Spinal cord (tissue), 10 donors: Measurements from ENCODE around the gene HLA-DMA. TPM values are rescaled to one million over a fixed set of nuclear protein-coding genes. Genes with fewer than 3 reads are reported as not detected.

Experiments
- DNase-seq, 6 donors: peaks; one replicate each; pipeline versions ENCODE4 v3.0.0 to v3.0.0-alpha.2; 2013 to 2015; ENCODE audit warnings: low spot score in 6 of 6, low read depth in 4 of 6
- H3K27ac ChIP-seq: one replicate; pipeline ENCODE4 v1.5.1; 2013; ENCODE audit warnings: low read depth, low read length, control low read depth
- H3K27me3 ChIP-seq: one replicate; pipeline ENCODE4 v1.6.1; 2013; ENCODE audit warnings: low read length; ENCODE audit not compliant: control insufficient read depth, insufficient read depth
- H3K36me3 ChIP-seq: one replicate; pipeline ENCODE4 v1.6.1; 2013; ENCODE audit warnings: low read length; ENCODE audit not compliant: control insufficient read depth, insufficient read depth
- H3K4me1 ChIP-seq: one replicate; pipeline ENCODE4 v1.6.1; 2013; ENCODE audit warnings: low read length; ENCODE audit not compliant: control insufficient read depth, insufficient read depth
- H3K4me3 ChIP-seq: one replicate; pipeline ENCODE4 v1.5.1; 2013; ENCODE audit warnings: low read depth, low read length, control low read depth
- H3K9me3 ChIP-seq: one replicate; pipeline ENCODE4 v1.6.1; 2013; ENCODE audit warnings: low read length; ENCODE audit not compliant: control insufficient read depth, insufficient read depth
- WGBS: methylation state at CpG from one replicate; pipeline ENCODE4 v1.1.5; 2013; ENCODE audit warnings: missing lambda C conversion rate; ENCODE audit not compliant: insufficient coverage; 5-methylcytosine and 5-hydroxymethylcytosine counted together
- polyA plus RNA-seq, 2 donors: library from polyadenylated mRNA; unstranded; fragments of 120-200 nt; gene quantifications; one replicate each; pipeline ENCODE4 v1.2.1, GENCODE V29; 2013; ENCODE audit not compliant: insufficient read length in 2 of 2
- total RNA-seq, 2 donors: library from RNA; depleted of rRNA in 1 of 2; stranded (reverse); fragments of 120-200 nt in 1 of 2; fragments of >200 nt in 1 of 2; gene quantifications; one replicate each; pipeline versions ENCODE4 v1.2.3 to v1.2.4, GENCODE V29; 2013 to 2014
- donor health status: healthy.

The HLA-DMA gene
- total and polyA plus RNA-seq, 4 donors: 3.1 to 11.6 (median 7.4) TPM

DNA sequence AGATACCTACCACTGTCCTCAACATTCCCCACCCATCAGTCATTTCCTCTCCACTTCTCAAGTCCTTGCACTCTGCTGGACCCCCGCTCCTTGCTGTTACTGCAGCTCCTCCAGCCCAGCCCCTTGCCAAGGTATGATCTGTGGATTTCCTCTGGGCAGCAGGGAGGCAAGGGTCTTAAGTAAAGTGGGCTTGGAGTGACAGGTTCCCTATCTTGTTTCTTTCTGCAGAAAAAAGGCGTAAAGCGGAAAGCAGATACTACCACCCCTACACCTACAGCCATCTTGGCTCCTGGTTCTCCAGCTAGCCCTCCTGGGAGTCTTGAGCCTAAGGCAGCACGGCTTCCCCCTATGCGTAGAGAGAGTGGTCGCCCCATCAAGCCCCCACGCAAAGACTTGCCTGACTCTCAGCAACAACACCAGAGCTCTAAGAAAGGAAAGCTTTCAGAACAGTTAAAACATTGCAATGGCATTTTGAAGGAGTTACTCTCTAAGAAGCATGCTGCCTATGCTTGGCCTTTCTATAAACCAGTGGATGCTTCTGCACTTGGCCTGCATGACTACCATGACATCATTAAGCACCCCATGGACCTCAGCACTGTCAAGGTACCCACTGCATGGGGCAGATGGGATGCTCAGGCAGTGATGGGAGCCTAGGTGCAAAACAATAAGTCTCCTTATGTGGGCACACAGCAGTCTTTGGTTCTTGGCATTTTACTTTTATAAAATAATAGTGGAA is 23.6 kb upstream of the HLA-DMA start:
- Histone ChIP-seq H3K27ac (no peak overlapping the region), H3K36me3 (peaks cover 82% of the 10 kb centered on the region), H3K4me1 (peaks cover 17% of the 10 kb centered on the region), H3K4me3 (no peak overlapping the region), H3K9me3 (no peaks in the 10 kb centered on the region), H3K27me3 (no peaks in the 10 kb centered on the region)
- WGBS: no CpG with 5 or more reads among the region's 7 CpGs
- no peak for DNase-seq

DNA sequence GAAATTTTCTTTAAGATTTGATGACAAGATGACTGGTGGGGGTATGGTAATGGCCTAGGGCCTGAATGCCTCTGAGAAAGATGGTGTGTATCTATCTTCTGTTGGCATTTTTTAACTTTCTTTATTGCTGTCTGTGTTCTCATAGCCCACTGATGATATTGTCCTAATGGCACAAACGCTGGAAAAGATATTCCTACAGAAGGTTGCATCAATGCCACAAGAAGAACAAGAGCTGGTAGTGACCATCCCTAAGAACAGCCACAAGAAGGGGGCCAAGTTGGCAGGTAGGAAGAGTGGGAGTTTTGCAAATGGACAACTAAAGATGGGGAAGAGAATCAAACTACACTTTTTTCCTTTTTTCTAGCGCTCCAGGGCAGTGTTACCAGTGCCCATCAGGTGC is 23.0 kb upstream of the HLA-DMA start:
- 90% methylated on average over 1 of the region's 2 CpGs for WGBS
- Histone ChIP-seq H3K27me3 (no peaks in the 10 kb centered on the region), H3K4me1 (peaks cover 19% of the 10 kb centered on the region), H3K27ac (no peak overlapping the region), H3K4me3 (no peak overlapping the region), H3K36me3 (peaks cover 77% of the 10 kb centered on the region), H3K9me3 (no peaks in the 10 kb centered on the region)
- DNase-seq: no peak

DNA sequence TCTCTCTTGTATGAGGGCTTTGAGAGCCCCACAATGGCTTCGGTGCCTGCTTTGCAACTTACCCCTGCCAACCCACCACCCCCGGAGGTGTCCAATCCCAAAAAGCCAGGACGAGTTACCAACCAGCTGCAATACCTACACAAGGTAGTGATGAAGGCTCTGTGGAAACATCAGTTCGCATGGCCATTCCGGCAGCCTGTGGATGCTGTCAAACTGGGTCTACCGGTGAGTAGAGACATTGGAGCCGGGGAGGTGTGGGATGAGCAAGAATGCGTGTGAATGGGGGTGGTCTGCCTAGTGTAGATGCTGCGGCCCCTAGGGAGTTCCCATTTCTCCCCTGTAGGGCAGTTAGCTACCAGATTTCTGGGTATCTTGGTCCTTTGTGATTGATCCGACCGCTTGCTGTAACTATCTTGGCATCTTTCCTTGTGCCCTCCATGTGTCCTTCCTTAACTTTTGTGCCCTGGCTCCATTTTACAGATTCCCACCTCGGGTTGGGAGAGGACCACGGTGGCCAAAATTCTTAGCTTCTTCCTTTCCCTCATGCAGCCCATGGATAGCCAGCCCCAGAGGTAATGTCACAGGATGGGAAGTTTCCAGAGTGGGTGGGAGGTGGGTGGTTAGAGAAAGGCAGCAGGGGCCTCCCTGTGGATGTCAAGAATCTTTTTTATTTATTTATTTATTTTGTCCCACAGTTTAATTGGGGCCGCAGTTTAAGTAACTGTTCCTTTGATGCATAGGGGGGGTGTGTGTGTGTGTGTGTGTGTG is 21.8 kb upstream of the HLA-DMA start:
- H3K27ac ChIP-seq: no peak overlapping the region
- H3K27me3 ChIP-seq: no peaks in the 10 kb centered on the region
- peak overlapping the region; percentile 93 for H3K4me3 ChIP-seq
- no peak for DNase-seq
- no peaks in the 10 kb centered on the region for H3K9me3 ChIP-seq
- H3K4me1 ChIP-seq: peaks cover 26% of the 10 kb centered on the region
- peaks cover 66% of the 10 kb centered on the region for H3K36me3 ChIP-seq
- 0% methylated on average over 4 of the region's 14 CpGs for WGBS

DNA sequence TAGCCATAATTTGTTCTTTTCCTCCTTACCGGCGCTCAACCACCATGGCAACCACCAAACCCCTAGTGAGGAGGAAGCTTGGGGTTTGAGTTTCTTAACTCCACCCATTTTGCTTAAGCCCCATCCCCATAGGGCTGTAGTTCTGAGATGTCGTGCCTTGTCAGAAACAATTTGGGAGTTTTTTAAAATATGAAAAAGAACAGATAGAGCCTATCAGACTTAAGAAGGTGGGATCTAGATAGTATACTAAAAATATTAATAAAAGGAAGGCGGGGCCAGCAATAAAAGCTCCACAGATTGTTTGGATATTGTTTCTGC is 21.1 kb upstream of the HLA-DMA start:
- Histone ChIP-seq H3K27me3 (no peaks in the 10 kb centered on the region), H3K4me3 (peak overlapping the region; percentile 93), H3K9me3 (no peaks in the 10 kb centered on the region), H3K4me1 (peaks cover 32% of the 10 kb centered on the region), H3K36me3 (peaks cover 59% of the 10 kb centered on the region), H3K27ac (peak overlapping the region; percentile 100)
- 0% methylated on average over 1 of the region's 4 CpGs for WGBS
- peak in 2 of 6 donors; percentile 51 for DNase-seq

DNA sequence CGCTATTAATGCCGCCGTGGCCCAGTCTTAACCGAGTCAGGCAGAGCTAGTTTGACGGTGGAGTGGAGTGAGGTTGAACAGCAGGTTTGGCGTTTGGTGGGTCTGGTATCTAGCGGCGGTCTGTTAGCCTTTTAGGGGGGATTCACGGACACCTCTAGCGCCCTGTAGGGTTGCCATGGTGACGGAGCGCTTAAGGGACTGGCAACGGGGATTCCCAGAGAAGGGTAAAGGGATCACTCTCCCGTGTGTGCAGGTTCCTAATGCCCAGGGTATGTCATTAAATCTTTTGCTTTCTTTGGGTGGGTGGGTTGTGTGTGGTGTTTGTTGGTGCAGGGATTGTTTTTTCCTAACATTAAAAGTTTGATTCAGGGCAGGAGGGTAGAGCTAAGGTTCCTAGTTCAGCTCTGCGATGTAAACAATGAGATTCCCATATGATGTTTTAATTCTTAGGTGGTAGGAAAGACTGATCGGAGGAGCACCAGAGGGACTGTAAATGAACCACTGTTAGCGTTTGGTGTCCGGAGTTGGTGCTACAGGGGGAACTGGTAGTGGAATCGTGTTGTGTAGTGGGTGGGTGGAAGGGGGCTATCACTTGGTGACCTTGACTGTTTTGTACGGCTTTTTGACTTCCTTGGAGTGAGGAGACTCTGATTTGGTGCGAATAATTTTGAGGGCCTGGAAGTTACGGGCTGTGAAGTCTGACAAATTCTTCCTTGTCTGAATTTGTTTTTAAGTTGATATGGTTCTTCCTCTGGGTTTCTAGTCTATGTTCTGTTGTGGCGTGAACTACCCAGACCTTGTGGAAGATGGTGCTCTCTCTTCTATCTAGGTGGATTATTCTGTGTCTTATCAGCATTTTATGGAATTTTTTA is 20.5 kb upstream of the HLA-DMA start:
- under 1% methylated on average over 23 of the region's 23 CpGs for WGBS
- H3K9me3 ChIP-seq: no peaks in the 10 kb centered on the region
- no peaks in the 10 kb centered on the region for H3K27me3 ChIP-seq
- peak in 5 of 6 donors; percentile 28 to 86 (median 51) for DNase-seq
- peaks cover 32% of the 10 kb centered on the region for H3K4me1 ChIP-seq
- peak overlapping the region; percentile 93 for H3K4me3 ChIP-seq
- H3K36me3 ChIP-seq: peaks cover 53% of the 10 kb centered on the region
- H3K27ac ChIP-seq: peak overlapping the region; percentile 100

DNA sequence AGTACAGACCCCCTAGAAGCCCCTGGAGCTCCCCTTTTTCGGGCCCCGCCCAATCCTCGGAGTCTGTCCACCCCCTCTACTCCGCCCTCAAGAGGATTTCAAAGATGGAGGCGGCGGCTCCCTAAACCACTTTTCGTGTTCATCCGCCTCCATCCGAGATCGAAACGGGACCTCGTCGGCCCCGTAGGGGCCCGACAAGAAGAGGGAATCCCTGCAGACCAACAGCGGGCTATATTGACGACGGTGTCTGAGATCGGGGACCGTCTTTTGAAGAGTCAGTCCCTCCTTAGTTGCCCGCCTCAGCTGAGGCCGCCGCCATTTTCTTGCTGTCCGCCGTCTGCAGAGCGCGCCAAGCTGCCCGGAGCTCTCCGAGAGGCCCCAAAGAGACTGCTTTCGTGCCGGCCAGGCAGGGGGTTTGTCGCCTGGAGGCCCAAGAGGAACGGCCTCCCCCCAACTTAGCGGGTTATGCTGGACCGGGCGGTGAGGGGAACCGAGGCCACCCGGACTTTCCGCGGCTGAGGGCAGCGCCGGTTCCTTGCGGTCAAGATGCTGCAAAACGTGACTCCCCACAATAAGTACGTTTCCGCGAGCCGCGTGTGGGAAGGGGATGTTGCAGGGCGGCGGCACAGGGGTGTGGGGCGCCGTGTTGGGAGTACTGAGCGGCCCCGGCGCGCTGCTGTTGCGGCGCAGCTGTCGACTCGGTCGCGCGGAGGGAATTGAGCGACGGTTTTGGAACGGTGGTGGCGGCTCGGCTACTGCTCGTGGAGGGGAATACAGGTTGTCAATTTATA is 19.7 kb upstream of the HLA-DMA start:
- H3K4me3 ChIP-seq: peak overlapping the region; percentile 93
- peaks cover 45% of the 10 kb centered on the region for H3K36me3 ChIP-seq
- DNase-seq: peak in 1 of 6 donors; percentile 62
- H3K27ac ChIP-seq: peak overlapping the region; percentile 100
- peaks cover 32% of the 10 kb centered on the region for H3K4me1 ChIP-seq
- under 1% methylated on average over 67 of the region's 70 CpGs for WGBS
- H3K9me3 ChIP-seq: no peaks in the 10 kb centered on the region
- no peaks in the 10 kb centered on the region for H3K27me3 ChIP-seq

DNA sequence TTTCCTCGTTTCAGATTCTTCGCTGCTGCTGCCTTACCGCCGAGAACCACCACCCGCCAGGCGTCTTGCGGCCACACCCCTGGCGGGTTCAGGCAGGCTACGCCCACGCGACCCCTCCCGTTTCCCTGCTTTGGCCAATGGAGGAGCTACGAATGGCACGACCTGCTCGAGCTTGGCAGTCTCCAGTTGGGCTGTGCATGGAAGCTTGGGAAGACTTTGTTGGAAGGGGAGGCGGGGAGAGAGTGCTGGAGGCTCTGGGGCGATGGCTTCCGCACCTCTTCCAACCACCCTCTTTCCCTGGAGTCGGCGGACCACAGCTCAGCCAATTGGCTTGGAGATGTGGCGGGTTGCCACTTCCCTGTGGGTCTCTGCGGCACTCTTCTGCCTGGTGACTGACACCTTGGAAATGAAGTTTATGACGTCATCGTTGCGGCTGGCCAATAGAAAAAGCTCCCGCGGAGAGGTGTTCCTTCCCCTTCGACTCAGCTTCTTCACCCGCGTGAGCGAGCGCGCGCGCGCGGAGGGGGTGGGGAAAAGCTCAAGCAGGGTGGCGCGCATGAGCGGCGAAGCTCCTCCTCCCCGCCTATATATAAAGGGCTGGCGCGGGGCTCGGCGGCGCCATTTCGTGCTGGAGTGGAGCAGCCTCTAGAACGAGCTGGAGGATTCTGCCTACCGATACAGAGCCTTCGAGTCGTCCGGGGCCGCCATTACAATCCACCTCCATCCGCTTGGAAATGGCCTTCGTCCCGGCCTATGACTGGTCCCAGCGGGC is 18.9 kb upstream of the HLA-DMA start:
- Histone ChIP-seq H3K27me3 (no peaks in the 10 kb centered on the region), H3K4me3 (peak overlapping the region; percentile 93), H3K27ac (peak overlapping the region; percentile 100), H3K36me3 (peaks cover 37% of the 10 kb centered on the region), H3K9me3 (no peaks in the 10 kb centered on the region), H3K4me1 (peaks cover 32% of the 10 kb centered on the region)
- under 1% methylated on average over 55 of the region's 58 CpGs for WGBS
- DNase-seq: peak; percentile 100

DNA sequence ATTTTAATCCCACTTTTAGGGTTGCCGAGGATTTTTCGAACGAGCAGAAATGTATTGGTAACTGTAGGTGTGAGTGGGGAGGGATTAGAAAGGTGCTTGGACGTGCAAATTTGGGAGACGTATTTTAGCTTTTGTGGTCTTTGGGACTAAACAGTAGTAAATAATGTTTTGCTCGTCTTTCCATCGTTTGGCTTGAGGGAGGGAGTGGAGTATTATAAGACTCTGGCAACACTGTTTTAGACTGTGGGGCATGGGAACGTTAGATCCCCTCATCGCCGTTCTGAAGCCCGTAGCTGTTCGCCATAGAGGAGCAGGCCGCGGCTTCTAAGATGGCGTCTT is 18.3 kb upstream of the HLA-DMA start:
- H3K27me3 ChIP-seq: no peaks in the 10 kb centered on the region
- peak overlapping the region; percentile 100 for H3K27ac ChIP-seq
- peaks cover 29% of the 10 kb centered on the region for H3K4me1 ChIP-seq
- peaks cover 32% of the 10 kb centered on the region for H3K36me3 ChIP-seq
- H3K9me3 ChIP-seq: no peaks in the 10 kb centered on the region
- WGBS: 0% methylated on average over 15 of the region's 15 CpGs
- H3K4me3 ChIP-seq: peak overlapping the region; percentile 93
- DNase-seq: no peak
